Measurements from ENCODE around the gene ATP6V0C.
"Not testable (repeated sequence)": the region's sequence is repeated elsewhere in the genome, so short reads cannot be mapped to it uniquely, and the experiment has no call there.

Gene ATP6V0C

GRCh38 chr16:2532494-2533141 is 18.9 kb downstream of the ATP6V0C start:
- no peaks in the 10 kb centered on the region; the same call in 1 of the 2 replicates for H3K4me1 ChIP-seq (ENCODE audit: control insufficient read depth, insufficient read depth, low read length)
- H3K9ac ChIP-seq (ENCODE audit: low read depth, low read length), result peak overlapping the region; percentile 30
- H3K27ac ChIP-seq (ENCODE audit: low read depth, low read length), result peak overlapping the region; percentile 26
- H3K9me3 ChIP-seq (ENCODE audit: control insufficient read depth, insufficient read depth, low read length), result no peaks in the 10 kb centered on the region
- no peaks in the 10 kb centered on the region for H3K27me3 ChIP-seq (ENCODE audit: control insufficient read depth, insufficient read depth, low read length)
- peak overlapping the region; percentile 69 for H3K4me3 ChIP-seq (ENCODE audit: low read depth, low read length)
- peaks cover 19% of the 10 kb centered on the region for H3K36me3 ChIP-seq (ENCODE audit: control insufficient read depth, insufficient read depth, low read length)

DNA sequence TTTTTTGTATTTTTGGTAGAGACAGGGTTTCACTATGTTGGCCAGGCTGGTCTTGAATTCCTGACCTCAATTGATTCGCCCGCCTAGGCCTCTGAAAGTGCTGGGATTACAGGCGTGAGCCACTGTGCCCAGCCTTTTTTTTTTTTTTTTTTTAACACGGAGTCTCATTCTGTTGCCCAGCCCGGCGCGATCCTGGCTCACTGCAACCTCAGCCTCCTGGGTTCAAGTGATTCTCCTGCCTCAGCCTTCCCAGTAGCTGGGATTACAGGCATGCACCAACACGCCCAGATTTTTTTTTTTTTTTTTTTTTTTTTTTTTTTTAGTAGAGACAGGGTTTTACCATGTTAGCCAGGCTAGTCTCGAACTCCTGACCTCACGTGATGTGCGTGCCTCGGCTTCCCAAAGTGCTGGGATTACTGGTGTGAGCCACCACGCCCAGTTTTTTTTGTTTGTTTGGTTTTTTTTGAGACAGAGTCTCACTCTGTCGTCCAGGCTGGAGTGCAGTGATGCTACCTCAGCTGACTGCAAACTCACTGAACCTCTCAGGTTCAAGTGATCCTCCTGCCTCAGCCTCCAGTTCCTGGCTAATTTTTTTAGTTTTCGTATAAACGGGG is 19.5 kb downstream of the ATP6V0C start:
- H3K27ac ChIP-seq (ENCODE audit: low read depth, low read length); H3K4me1 ChIP-seq (ENCODE audit: control insufficient read depth, insufficient read depth, low read length); H3K9ac ChIP-seq (ENCODE audit: low read depth, low read length); H3K27me3 ChIP-seq (ENCODE audit: control insufficient read depth, insufficient read depth, low read length); H3K9me3 ChIP-seq (ENCODE audit: control insufficient read depth, insufficient read depth, low read length): not testable (repeated sequence)
- Histone ChIP-seq H3K4me3 (ENCODE audit: low read depth, low read length) (peak overlapping the region; percentile 69; the same call in 1 of the 2 replicates), H3K36me3 (ENCODE audit: control insufficient read depth, insufficient read depth, low read length) (peaks cover 15% of the 10 kb centered on the region)

GRCh38 chr16:2533912-2534311 is 20.2 kb downstream of the ATP6V0C start:
- no peaks in the 10 kb centered on the region for H3K9me3 ChIP-seq (ENCODE audit: control insufficient read depth, insufficient read depth, low read length)
- no peak overlapping the region for H3K27ac ChIP-seq (ENCODE audit: low read depth, low read length)
- H3K9ac ChIP-seq (ENCODE audit: low read depth, low read length), result no peak overlapping the region
- H3K36me3 ChIP-seq (ENCODE audit: control insufficient read depth, insufficient read depth, low read length), result peaks cover 8% of the 10 kb centered on the region; the same call in 1 of the 2 replicates
- no peak overlapping the region for H3K4me3 ChIP-seq (ENCODE audit: low read depth, low read length)
- H3K4me1 ChIP-seq (ENCODE audit: control insufficient read depth, insufficient read depth, low read length), result no peaks in the 10 kb centered on the region; the same call in 1 of the 2 replicates
- no peaks in the 10 kb centered on the region for H3K27me3 ChIP-seq (ENCODE audit: control insufficient read depth, insufficient read depth, low read length)

- H3K4me1 ChIP-seq (ENCODE audit: control insufficient read depth, insufficient read depth, low read length); H3K9ac ChIP-seq (ENCODE audit: low read depth, low read length); H3K27me3 ChIP-seq (ENCODE audit: control insufficient read depth, insufficient read depth, low read length); H3K27ac ChIP-seq (ENCODE audit: low read depth, low read length); H3K36me3 ChIP-seq (ENCODE audit: control insufficient read depth, insufficient read depth, low read length); H3K9me3 ChIP-seq (ENCODE audit: control insufficient read depth, insufficient read depth, low read length); H3K4me3 ChIP-seq (ENCODE audit: low read depth, low read length): not testable (repeated sequence)
Measured at GRCh38 chr16:2534335-2534734, 20.6 kb downstream of the ATP6V0C start.

DNA sequence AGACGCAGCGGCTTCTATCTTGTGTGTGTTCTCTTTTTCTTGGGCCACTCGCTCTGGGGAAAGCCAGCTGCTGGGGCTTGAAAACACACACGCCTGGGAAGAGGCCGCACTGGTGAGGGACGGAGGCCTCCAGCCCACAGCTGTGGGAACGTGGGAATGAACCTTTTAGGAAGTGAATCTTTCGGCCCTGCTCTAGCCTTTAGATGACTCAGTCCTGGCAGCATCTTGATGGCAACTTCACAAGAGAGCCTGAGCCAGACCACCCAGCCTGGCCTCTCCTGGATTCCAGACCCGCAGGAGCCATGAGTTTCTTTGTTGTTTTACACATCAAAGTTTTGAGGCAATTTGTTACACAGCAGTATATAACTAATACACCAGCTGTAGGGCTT is 21.9 kb downstream of the ATP6V0C start:
- Histone ChIP-seq H3K4me1 (ENCODE audit: control insufficient read depth, insufficient read depth, low read length) (no peaks in the 10 kb centered on the region), H3K9ac (ENCODE audit: low read depth, low read length) (no peak overlapping the region), H3K36me3 (ENCODE audit: control insufficient read depth, insufficient read depth, low read length) (peaks cover 4% of the 10 kb centered on the region; the same call in 1 of the 2 replicates), H3K4me3 (ENCODE audit: low read depth, low read length) (no peak overlapping the region), H3K9me3 (ENCODE audit: control insufficient read depth, insufficient read depth, low read length) (no peaks in the 10 kb centered on the region), H3K27ac (ENCODE audit: low read depth, low read length) (no peak overlapping the region), H3K27me3 (ENCODE audit: control insufficient read depth, insufficient read depth, low read length) (no peaks in the 10 kb centered on the region)

- Histone ChIP-seq H3K9ac (ENCODE audit: low read depth, low read length) (peak within 1 kb of the TSS; percentile 51; the same call in 1 of the 2 replicates), H3K4me3 (ENCODE audit: low read depth, low read length) (peak within 1 kb of the TSS; percentile 80), H3K27ac (ENCODE audit: low read depth, low read length) (peak within 1 kb of the TSS; percentile 66), H3K9me3 (ENCODE audit: control insufficient read depth, insufficient read depth, low read length) (no peaks in the 10 kb centered on the region), H3K36me3 (ENCODE audit: control insufficient read depth, insufficient read depth, low read length) (peaks cover 4% of the 10 kb centered on the region; the same call in 1 of the 2 replicates), H3K4me1 (ENCODE audit: control insufficient read depth, insufficient read depth, low read length) (no peaks in the 10 kb centered on the region), H3K27me3 (ENCODE audit: control insufficient read depth, insufficient read depth, low read length) (no peaks in the 10 kb centered on the region)
Measured at GRCh38 chr16:2537451-2538379, 24.0 kb downstream of the ATP6V0C start, which contains the start of gene PDPK1. Gene PDPK1 (plus strand): TSS chr16:2538021. CDS start chr16:2538113, 92 bp downstream.

- H3K4me3 ChIP-seq (ENCODE audit: low read depth, low read length), result 0 out of 2 replicates have a peak overlapping the region, but pooled peaks have one; percentile 57
- not testable (repeated sequence) for H3K36me3 ChIP-seq (ENCODE audit: control insufficient read depth, insufficient read depth, low read length); H3K9ac ChIP-seq (ENCODE audit: low read depth, low read length); H3K27me3 ChIP-seq (ENCODE audit: control insufficient read depth, insufficient read depth, low read length); H3K9me3 ChIP-seq (ENCODE audit: control insufficient read depth, insufficient read depth, low read length); H3K27ac ChIP-seq (ENCODE audit: low read depth, low read length); H3K4me1 ChIP-seq (ENCODE audit: control insufficient read depth, insufficient read depth, low read length)
Measured at GRCh38 chr16:2539192-2539844, 25.6 kb downstream of the ATP6V0C start.

DNA sequence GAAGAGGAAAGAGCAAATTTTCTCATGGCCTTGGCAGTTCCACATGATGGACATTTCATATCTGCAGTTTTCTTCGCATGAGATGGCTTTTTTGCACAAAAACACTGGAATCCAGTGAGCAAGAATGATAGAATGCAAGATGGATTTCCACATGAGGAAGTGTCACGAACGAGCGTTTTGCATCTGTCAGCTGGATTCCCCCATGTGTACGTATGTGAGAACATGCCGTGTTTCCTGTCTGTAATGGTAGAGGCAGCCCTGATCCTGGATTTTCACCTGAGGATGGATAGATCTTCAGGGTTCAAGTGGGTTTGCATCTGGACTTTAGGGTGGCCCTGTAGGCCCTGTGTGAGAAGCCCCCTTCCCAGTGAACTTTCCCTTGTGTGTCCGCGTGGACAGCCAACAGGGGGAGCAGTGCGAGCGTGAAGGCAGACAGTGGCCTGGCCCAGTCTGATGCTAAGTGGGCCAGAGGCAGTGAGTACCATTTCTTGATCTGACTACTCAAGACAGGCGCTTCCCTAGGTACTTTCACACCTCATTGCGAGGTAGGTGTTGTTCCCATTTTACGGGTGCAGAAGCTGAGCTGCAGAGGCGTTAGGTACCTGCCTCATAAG is 26.2 kb downstream of the ATP6V0C start:
- H3K36me3 ChIP-seq (ENCODE audit: control insufficient read depth, insufficient read depth, low read length); H3K4me1 ChIP-seq (ENCODE audit: control insufficient read depth, insufficient read depth, low read length); H3K9me3 ChIP-seq (ENCODE audit: control insufficient read depth, insufficient read depth, low read length); H3K27me3 ChIP-seq (ENCODE audit: control insufficient read depth, insufficient read depth, low read length); H3K27ac ChIP-seq (ENCODE audit: low read depth, low read length); H3K4me3 ChIP-seq (ENCODE audit: low read depth, low read length); H3K9ac ChIP-seq (ENCODE audit: low read depth, low read length): not testable (repeated sequence)

DNA sequence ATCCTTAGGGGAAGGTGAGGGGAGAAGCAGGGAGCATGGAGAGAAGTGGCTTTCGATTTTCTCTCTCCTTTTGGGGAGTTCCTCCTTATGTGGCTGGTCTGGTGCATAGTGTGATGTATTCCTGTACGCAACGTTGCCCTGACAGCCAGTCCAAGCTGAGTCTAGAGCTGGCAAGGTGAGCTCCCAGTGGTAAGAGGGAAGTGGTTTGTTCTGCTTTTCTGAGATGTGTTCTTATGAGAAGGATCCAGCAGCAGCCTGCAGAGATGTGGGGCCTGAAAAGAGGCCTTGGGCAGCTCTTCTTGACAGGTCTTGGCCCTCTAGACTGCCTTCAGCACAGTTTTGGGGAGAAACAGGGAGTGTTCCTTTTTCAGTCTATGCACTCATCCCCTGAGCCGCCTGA is 27.2 kb downstream of the ATP6V0C start:
- H3K9me3 ChIP-seq (ENCODE audit: control insufficient read depth, insufficient read depth, low read length); H3K27ac ChIP-seq (ENCODE audit: low read depth, low read length); H3K4me1 ChIP-seq (ENCODE audit: control insufficient read depth, insufficient read depth, low read length); H3K9ac ChIP-seq (ENCODE audit: low read depth, low read length); H3K4me3 ChIP-seq (ENCODE audit: low read depth, low read length); H3K27me3 ChIP-seq (ENCODE audit: control insufficient read depth, insufficient read depth, low read length); H3K36me3 ChIP-seq (ENCODE audit: control insufficient read depth, insufficient read depth, low read length): not testable (repeated sequence)

DNA sequence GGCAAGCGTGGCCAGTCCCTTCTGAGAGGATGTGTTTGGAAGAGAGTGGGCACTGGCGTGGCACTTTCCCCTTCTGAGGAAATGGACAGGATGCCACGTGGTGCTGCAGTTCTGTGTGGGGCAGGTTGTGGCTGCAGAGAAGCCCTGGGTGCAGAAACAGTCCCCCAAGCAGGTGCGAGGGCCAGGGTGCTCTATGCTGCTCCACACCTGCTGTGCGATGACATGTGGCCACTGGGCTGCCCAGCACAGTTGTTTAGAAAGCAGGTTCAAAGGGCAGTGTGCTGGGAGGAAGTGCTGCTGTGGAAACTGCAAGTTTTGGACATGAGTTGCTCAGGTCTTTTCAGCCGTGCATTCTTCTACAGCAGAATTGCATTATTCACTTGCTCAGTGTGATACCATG is 27.7 kb downstream of the ATP6V0C start:
- not testable (repeated sequence) for H3K9me3 ChIP-seq (ENCODE audit: control insufficient read depth, insufficient read depth, low read length); H3K27ac ChIP-seq (ENCODE audit: low read depth, low read length); H3K36me3 ChIP-seq (ENCODE audit: control insufficient read depth, insufficient read depth, low read length); H3K27me3 ChIP-seq (ENCODE audit: control insufficient read depth, insufficient read depth, low read length); H3K9ac ChIP-seq (ENCODE audit: low read depth, low read length); H3K4me1 ChIP-seq (ENCODE audit: control insufficient read depth, insufficient read depth, low read length); H3K4me3 ChIP-seq (ENCODE audit: low read depth, low read length)

Data from HUES48 (cell line).